ENCODE measurements around the gene SPP1. TPM values are rescaled to one million over a fixed set of nuclear protein-coding genes. Genes with fewer than 3 reads are reported as not detected.

SPP1 gene
- 10 to 100 TPM in 1 of 2 donors, 1 to 10 TPM in 1; 3.9 to 11.6 TPM for total RNA-seq

DNA sequence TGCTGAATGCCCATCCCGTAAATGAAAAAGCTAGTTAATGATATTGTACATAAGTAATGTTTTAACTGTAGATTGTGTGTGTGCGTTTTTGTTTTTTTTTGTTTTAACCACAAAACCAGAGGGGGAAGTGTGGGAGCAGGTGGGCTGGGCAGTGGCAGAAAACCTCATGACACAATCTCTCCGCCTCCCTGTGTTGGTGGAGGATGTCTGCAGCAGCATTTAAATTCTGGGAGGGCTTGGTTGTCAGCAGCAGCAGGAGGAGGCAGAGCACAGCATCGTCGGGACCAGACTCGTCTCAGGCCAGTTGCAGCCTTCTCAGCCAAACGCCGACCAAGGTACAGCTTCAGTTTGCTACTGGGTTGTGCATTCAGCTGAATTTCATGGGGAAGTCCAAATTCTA lies at the start of gene SPP1:
Gene SPP1, plus strand, starts transcription at position 249 of the 400 bp plus-strand sequence. CDS start 1,182 bp downstream, outside the sequence.
- Histone ChIP-seq H3K36me3 (no peaks in the 10 kb centered on the region), H3K27ac (no peak within 1 kb of the TSS), H3K27me3 (no peaks in the 10 kb centered on the region), H3K9ac (ENCODE audit: low read depth in 2 of 2, low read length in 2 of 2) (no peak within 1 kb of the TSS), H3K4me3 (no peak within 1 kb of the TSS), H3K4me1 (no peaks in the 10 kb centered on the region), H3K9me3 (no peaks in the 10 kb centered on the region)
- intact Hi-C loops (cut with DNase I): no loop called here
- no peak for DNase-seq
- TF ChIP-seq, protein P1, sequence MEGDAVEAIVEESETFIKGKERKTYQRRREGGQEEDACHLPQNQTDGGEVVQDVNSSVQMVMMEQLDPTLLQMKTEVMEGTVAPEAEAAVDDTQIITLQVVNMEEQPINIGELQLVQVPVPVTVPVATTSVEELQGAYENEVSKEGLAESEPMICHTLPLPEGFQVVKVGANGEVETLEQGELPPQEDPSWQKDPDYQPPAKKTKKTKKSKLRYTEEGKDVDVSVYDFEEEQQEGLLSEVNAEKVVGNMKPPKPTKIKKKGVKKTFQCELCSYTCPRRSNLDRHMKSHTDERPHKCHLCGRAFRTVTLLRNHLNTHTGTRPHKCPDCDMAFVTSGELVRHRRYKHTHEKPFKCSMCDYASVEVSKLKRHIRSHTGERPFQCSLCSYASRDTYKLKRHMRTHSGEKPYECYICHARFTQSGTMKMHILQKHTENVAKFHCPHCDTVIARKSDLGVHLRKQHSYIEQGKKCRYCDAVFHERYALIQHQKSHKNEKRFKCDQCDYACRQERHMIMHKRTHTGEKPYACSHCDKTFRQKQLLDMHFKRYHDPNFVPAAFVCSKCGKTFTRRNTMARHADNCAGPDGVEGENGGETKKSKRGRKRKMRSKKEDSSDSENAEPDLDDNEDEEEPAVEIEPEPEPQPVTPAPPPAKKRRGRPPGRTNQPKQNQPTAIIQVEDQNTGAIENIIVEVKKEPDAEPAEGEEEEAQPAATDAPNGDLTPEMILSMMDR (IDR thresholded peaks at IDR 0.05): no peak

DNA sequence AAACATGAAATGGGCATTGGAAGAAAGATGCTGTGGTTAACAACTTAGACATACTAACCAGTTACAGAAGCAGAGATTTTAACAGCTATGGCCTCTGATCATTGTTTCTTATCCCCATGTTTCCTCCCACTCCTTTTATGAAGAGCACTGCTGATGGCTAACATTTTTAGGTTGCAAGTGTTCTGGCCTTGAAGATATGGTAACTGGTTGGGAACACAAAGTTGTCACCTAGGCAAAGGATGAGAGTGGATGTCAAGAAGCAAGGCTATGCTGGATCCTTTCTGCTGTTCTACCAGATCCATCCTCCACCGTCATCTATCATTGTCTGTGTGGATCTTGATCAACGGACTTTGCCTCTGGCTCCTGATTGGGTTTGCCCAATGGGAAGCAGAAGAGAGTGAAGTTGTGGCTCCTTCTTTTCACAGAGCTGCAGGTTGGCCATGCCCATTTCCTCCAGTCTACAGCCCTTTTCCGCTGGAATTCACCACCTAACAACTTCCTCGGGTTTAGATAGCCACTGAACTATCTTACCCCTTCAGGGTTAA lies 48.9 kb upstream of the SPP1 start:
- no peak for DNase-seq
- Histone ChIP-seq H3K36me3 (no peaks in the 10 kb centered on the region), H3K4me1 (no peaks in the 10 kb centered on the region), H3K27me3 (no peaks in the 10 kb centered on the region), H3K9me3 (no peaks in the 10 kb centered on the region), H3K4me3 (no peak overlapping the region), H3K27ac (no peak overlapping the region), H3K9ac (ENCODE audit: low read depth in 2 of 2, low read length in 2 of 2) (no peak overlapping the region)
- intact Hi-C loops (cut with DNase I): no loop called here
- TF ChIP-seq, protein P1 (IDR thresholded peaks at IDR 0.05): no peak

DNA sequence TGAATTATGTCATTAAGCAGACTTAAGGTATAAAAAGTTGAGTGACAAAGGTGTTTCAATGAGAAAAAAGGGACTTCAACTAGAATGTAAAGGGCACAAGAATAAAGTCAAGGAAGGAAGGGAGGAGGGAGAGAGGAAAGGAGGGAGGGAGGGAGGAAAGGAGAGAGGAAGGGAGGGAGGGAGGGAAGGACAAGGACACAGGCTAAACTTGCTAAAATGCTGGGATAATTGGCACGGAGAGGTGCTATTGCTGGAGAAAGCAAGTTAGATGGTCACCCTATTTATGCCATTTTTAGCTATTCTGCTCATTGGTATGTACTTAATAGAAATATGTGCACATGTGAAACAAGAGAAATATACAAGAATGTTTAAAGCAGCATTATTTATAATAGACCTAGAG lies 44.9 kb upstream of the SPP1 start:
- no peak for DNase-seq
- Histone ChIP-seq H3K4me1 (no peaks in the 10 kb centered on the region), H3K27me3 (no peaks in the 10 kb centered on the region), H3K9ac (ENCODE audit: low read depth in 2 of 2, low read length in 2 of 2) (no peak overlapping the region), H3K36me3 (no peaks in the 10 kb centered on the region), H3K27ac (no peak overlapping the region), H3K9me3 (no peaks in the 10 kb centered on the region), H3K4me3 (no peak overlapping the region)
- intact Hi-C loops (cut with DNase I): no loop called here
- TF ChIP-seq, protein P1 (IDR thresholded peaks at IDR 0.05): no peak

DNA sequence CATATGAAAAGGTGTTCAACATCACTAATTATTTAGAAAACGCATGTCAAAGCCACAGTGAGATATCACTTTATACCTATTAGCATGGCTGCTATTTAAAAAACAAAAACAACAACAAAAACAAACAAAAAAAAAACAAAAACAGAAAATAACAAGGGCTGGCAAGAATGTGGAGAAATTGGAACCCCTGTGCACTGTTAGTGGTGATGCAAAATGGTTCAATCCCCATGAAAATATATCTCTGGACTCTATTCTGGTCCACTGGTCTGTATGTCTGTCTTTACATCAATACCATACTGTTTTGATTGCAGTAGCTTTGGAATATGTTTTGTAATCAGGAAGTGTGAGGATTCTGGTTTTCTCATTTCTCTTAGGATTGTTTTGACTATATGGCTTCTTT lies 43.6 kb upstream of the SPP1 start:
- DNase-seq: no peak

DNA sequence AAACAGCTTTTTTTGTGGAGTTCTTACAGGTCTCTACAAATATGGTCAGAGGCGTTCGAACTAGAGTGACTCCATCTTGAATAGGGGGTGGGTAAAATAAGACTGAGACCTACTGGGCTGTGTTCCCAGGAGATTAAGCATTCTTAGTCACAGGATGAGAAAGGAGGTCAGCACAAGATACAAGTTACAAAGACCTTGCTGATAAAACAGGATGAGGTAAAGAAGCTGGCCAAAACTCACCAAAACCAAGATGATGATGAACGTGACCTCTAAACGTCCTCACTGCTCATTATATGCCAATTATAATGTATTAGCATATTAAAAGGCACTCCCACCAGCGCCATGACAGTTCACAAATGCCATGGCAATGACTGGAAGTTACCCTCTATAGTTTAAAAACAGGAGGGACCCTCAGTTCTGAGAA lies 42.8 kb upstream of the SPP1 start:
- intact Hi-C loops (cut with DNase I): no loop called here
- H3K36me3 ChIP-seq: no peaks in the 10 kb centered on the region
- no peak overlapping the region for H3K9ac ChIP-seq (ENCODE audit: low read depth in 2 of 2, low read length in 2 of 2)
- TF ChIP-seq, protein P1 (IDR thresholded peaks at IDR 0.05): no peak
- no peak for DNase-seq
- no peak overlapping the region for H3K4me3 ChIP-seq
- H3K4me1 ChIP-seq: no peaks in the 10 kb centered on the region
- no peaks in the 10 kb centered on the region for H3K27me3 ChIP-seq
- no peak overlapping the region for H3K27ac ChIP-seq
- no peaks in the 10 kb centered on the region for H3K9me3 ChIP-seq

More for the DNA sequence above, 43.6 kb upstream of the SPP1 start:
- Histone ChIP-seq H3K9ac (ENCODE audit: low read depth in 2 of 2, low read length in 2 of 2) (no peak overlapping the region), H3K4me3 (no peak overlapping the region), H3K9me3 (no peaks in the 10 kb centered on the region), H3K27ac (no peak overlapping the region), H3K27me3 (no peaks in the 10 kb centered on the region), H3K36me3 (no peaks in the 10 kb centered on the region), H3K4me1 (no peaks in the 10 kb centered on the region)
- TF ChIP-seq, protein P1 (IDR thresholded peaks at IDR 0.05): no peak
- intact Hi-C loops (cut with DNase I): no loop called here
